H9 (cell line): ENCODE results near the gene SH3PXD2B. TPM values are rescaled to one million over a fixed set of nuclear protein-coding genes. Genes with fewer than 3 reads are reported as not detected.

Source experiments
- DNase-seq: peaks from one replicate; pipeline ENCODE4 v3.0.0-alpha.2; 2017
- H2AFZ ChIP-seq: one replicate; pipeline ENCODE4 v1.6.1; 2013; ENCODE audit warnings: mild to moderate bottlenecking, low read length, control low read depth, moderate library complexity
- H2AK5ac ChIP-seq: 2 replicates; pipeline ENCODE4 v1.6.1; 2013; ENCODE audit warnings: low read length, control low read depth, mixed read lengths; ENCODE audit not compliant: insufficient read length
- H2BK120ac ChIP-seq: one replicate; pipeline ENCODE4 v1.6.1; 2013; ENCODE audit warnings: low read depth, mild to moderate bottlenecking, low read length, control low read depth, inconsistent platforms; ENCODE audit not compliant: poor library complexity, severe bottlenecking
- H2BK12ac ChIP-seq: 2 replicates; pipeline ENCODE4 v1.6.1; 2013; ENCODE audit warnings: low read length, control low read depth, mixed read lengths, low read depth; ENCODE audit not compliant: insufficient read length
- H2BK15ac ChIP-seq: 2 replicates; pipeline ENCODE4 v1.6.1; 2013; ENCODE audit warnings: low read depth, low read length, control low read depth
- H2BK20ac ChIP-seq: one replicate; pipeline ENCODE4 v1.6.1; 2013; ENCODE audit warnings: low read depth, mild to moderate bottlenecking, low read length, control low read depth, inconsistent platforms; ENCODE audit not compliant: poor library complexity, severe bottlenecking
- H2BK5ac ChIP-seq: 2 replicates; pipeline ENCODE4 v1.6.1; 2013; ENCODE audit warnings: low read length, control low read depth, mixed read lengths; ENCODE audit not compliant: insufficient read length
- H3K14ac ChIP-seq: 2 replicates; pipeline ENCODE4 v1.6.1; 2013; ENCODE audit warnings: low read length, control low read depth; ENCODE audit not compliant: insufficient read depth
- H3K18ac ChIP-seq: 2 replicates; pipeline ENCODE4 v1.6.1; 2013; ENCODE audit warnings: low read depth, mild to moderate bottlenecking, mixed read lengths, low read length, control low read depth; ENCODE audit not compliant: insufficient read length
- H3K23ac ChIP-seq: 2 replicates; pipeline ENCODE4 v1.6.1; 2013; ENCODE audit warnings: low read length, control low read depth, mixed read lengths, low read depth; ENCODE audit not compliant: insufficient read length
- H3K23me2 ChIP-seq: 2 replicates; pipeline ENCODE4 v1.6.1; 2013; ENCODE audit warnings: low read depth, mild to moderate bottlenecking, mixed read lengths, low read length, control low read depth; ENCODE audit not compliant: insufficient read length, poor library complexity, severe bottlenecking
- H3K27ac ChIP-seq: 2 replicates; pipeline ENCODE4 v1.5.1; 2013; ENCODE audit warnings: low read length, control low read depth, mixed read lengths, low read depth; ENCODE audit not compliant: insufficient read length
- H3K27me3 ChIP-seq: 2 replicates; pipeline ENCODE4 v1.6.1; 2013; ENCODE audit warnings: low read length, control low read depth, inconsistent platforms; ENCODE audit not compliant: insufficient read depth
- H3K4ac ChIP-seq: 2 replicates; pipeline ENCODE4 v1.6.1; 2013; ENCODE audit warnings: low read depth, mild to moderate bottlenecking, control low read depth, inconsistent platforms, low read length, moderate library complexity
- H3K4me1 ChIP-seq: 2 replicates; pipeline ENCODE4 v1.6.1; 2013; ENCODE audit warnings: low read length, control low read depth, inconsistent platforms; ENCODE audit not compliant: insufficient read depth
- H3K4me2 ChIP-seq: 2 replicates; pipeline ENCODE4 v1.6.1; 2013; ENCODE audit warnings: low read length, control low read depth, mixed read lengths; ENCODE audit not compliant: insufficient read length, insufficient read depth
- H3K56ac ChIP-seq: 2 replicates; pipeline ENCODE4 v1.6.1; 2013; ENCODE audit warnings: low read depth, mild to moderate bottlenecking, mixed read lengths, low read length, control low read depth; ENCODE audit not compliant: insufficient read length
- H3K79me1 ChIP-seq: 2 replicates; pipeline ENCODE4 v1.6.1; 2013; ENCODE audit warnings: low read depth, mild to moderate bottlenecking, moderate library complexity, low read length, control low read depth, inconsistent platforms; ENCODE audit not compliant: insufficient read depth, poor library complexity, severe bottlenecking
- H3K79me2 ChIP-seq: 2 replicates; pipeline ENCODE4 v1.6.1; 2013; ENCODE audit warnings: low read length, control low read depth, inconsistent platforms; ENCODE audit not compliant: insufficient read depth
- H3K9ac ChIP-seq: 2 replicates; pipeline ENCODE4 v1.6.1; 2013; ENCODE audit warnings: low read length, control low read depth, mixed read lengths; ENCODE audit not compliant: insufficient read length; ENCODE audit errors: extremely low read depth
- H3K9me3 ChIP-seq: one replicate; pipeline ENCODE4 v1.6.1; 2013; ENCODE audit warnings: low read depth, low read length, inconsistent platforms; ENCODE audit not compliant: control insufficient read depth
- H3T11ph ChIP-seq: one replicate; pipeline ENCODE4 v1.6.1; 2013; ENCODE audit warnings: mild to moderate bottlenecking, low read length, control low read depth, inconsistent platforms
- H4K20me1 ChIP-seq: one replicate; pipeline ENCODE4 v1.6.1; 2013; ENCODE audit not compliant: control insufficient read depth, insufficient read length, insufficient read depth
- H4K5ac ChIP-seq: 2 replicates; pipeline ENCODE4 v1.6.1; 2013; ENCODE audit warnings: low read depth, mild to moderate bottlenecking, mixed read lengths, low read length, control low read depth; ENCODE audit not compliant: insufficient read length
- H4K8ac ChIP-seq: replicated peaks from 2 replicates; pipeline ENCODE4 v1.6.1; 2013; ENCODE audit warnings: low read length, control low read depth, mixed read lengths, low read depth; ENCODE audit not compliant: insufficient read length
- H4K91ac ChIP-seq: 2 replicates; pipeline ENCODE4 v1.6.1; 2013; ENCODE audit warnings: low read depth, mild to moderate bottlenecking, moderate library complexity, mixed read lengths, low read length, control low read depth; ENCODE audit not compliant: insufficient read length
- H3K27ac Mint-ChIP-seq, 3 experiments: 2 replicates in 2 of 3; 3 replicates in 1 of 3; pipeline ENCODE4 v1.8.0; 2020 to 2021; ENCODE audit warnings: mixed read lengths in 3 of 3, mild to moderate bottlenecking in 1 of 3, moderate library complexity in 1 of 3
- H3K27me3 Mint-ChIP-seq: 2 replicates; pipeline ENCODE4 v1.8.0; 2021; ENCODE audit warnings: low read depth, mild to moderate bottlenecking, moderate library complexity, mixed read lengths
- H3K36me3 Mint-ChIP-seq, 3 experiments: 2 replicates in 2 of 3; 3 replicates in 1 of 3; pipeline ENCODE4 v1.8.0; 2020 to 2021; ENCODE audit warnings: low read depth in 3 of 3, mixed read lengths in 3 of 3; ENCODE audit not compliant: insufficient read depth in 1 of 3
- H3K4me1 Mint-ChIP-seq, 2 experiments: 2 replicates each; pipeline ENCODE4 v1.8.0; 2020; ENCODE audit warnings: mixed read lengths in 2 of 2
- H3K4me3 Mint-ChIP-seq, 2 experiments: 2 replicates in 1 of 2; 3 replicates in 1 of 2; pipeline ENCODE4 v1.8.0; 2020 to 2021; ENCODE audit warnings: mild to moderate bottlenecking in 2 of 2, mixed read lengths in 2 of 2, moderate library complexity in 1 of 2
- H3K9me3 Mint-ChIP-seq, 2 experiments: 2 replicates in 1 of 2; 3 replicates in 1 of 2; pipeline ENCODE4 v1.8.0; 2020; ENCODE audit warnings: mild to moderate bottlenecking in 2 of 2, mixed read lengths in 2 of 2, moderate library complexity in 1 of 2
- CTCF ChIP-seq: fragments of 200-600 bp; sonication (generic); conservative IDR thresholded peaks from 3 replicates; pipeline ENCODE4 v1.8.0; 2021; ENCODE audit warnings: antibody characterized with exemption, mild to moderate bottlenecking
- WGBS: extraction: QIAGEN DNeasy Blood & Tissue Kit; methylation state at CpG from one replicate; pipeline ENCODE4 v1.1.7; 2013; ENCODE audit warnings: missing lambda C conversion rate, low lambda C conversion rate, mixed read lengths; ENCODE audit not compliant: insufficient read length; ENCODE audit errors: extremely low coverage; 5-methylcytosine and 5-hydroxymethylcytosine counted together
- total RNA-seq: library from RNA; stranded (reverse); gene quantifications from 2 replicates; pipeline ENCODE4 v1.2.1, GENCODE V29; 2021

SH3PXD2B gene
- total RNA-seq, 1 experiment from 2014 or later = 49.0 TPM

DNA sequence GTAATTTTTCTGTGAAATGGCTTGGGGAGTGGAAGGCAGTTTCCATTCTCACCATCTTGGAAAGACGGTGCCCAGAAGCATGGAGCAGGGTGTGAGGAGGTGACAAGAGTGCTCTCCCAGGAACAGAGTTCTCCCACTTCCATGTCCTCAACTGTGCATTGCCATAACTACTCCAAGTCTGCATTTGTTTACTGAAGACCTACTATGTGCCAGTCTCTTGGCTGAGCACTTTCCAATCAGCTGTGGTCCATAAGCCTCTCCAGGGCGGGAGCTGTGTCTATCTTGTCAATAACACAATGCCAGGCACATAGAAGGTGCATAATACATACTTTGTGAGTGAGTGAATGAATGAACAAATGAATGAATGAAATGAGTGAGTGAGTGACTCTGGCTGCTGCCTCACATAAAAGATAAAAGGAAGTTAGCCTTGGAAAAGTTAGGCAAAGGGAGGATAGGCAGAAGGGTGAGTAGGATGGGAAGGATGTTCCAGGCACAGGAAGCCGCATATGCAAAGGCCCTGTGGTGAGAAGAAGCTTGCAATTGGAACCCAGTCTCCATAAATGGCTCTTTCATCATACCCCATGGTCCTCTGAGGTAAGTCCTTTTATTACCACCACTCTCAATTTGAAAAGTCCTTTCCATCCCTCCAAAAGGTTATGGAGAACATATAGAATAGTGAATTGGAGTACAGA, 31.3 kb upstream of the SH3PXD2B start:
- no peak overlapping the region for H3K4me3 Mint-ChIP-seq
- Histone ChIP-seq H2BK120ac (no peak overlapping the region), H4K91ac (no peak overlapping the region), H3K79me2 (no peaks in the 10 kb centered on the region), H3K4ac (no peak overlapping the region), H3K56ac (no peak overlapping the region), H2BK12ac (no peak overlapping the region), H3K23ac (no peak overlapping the region), H3K9ac (no peak overlapping the region), H3K27me3 (no peaks in the 10 kb centered on the region), H3K18ac (no peak overlapping the region), H3K4me2 (no peak overlapping the region), H3K4me1 (no peaks in the 10 kb centered on the region), H3K79me1 (no peaks in the 10 kb centered on the region), H2BK5ac (no peak overlapping the region), H3K14ac (no peak overlapping the region), H3T11ph (no peak overlapping the region), H3K9me3 (no peaks in the 10 kb centered on the region), H2AK5ac (no peak overlapping the region), H2BK15ac (no peak overlapping the region), H3K27ac (no peak overlapping the region), H4K20me1 (no peaks in the 10 kb centered on the region), H4K5ac (no peak overlapping the region), H2BK20ac (no peak overlapping the region), H4K8ac (no peak overlapping the region), H3K23me2 (no peaks in the 10 kb centered on the region), H2AFZ (no peak overlapping the region)
- WGBS = no CpG with 5 or more reads among the region's 3 CpGs
- H3K9me3 Mint-ChIP-seq = peaks cover 0 to 4% of the 10 kb centered on the region in 2 experiments; a peak in 1 of 5 replicates
- H3K27me3 Mint-ChIP-seq = peaks cover 20% of the 10 kb centered on the region
- no peak for TF ChIP-seq CTCF
- H3K4me1 Mint-ChIP-seq = peaks cover 0 to 9% of the 10 kb centered on the region in 2 experiments; a peak in 2 of 4 replicates
- H3K36me3 Mint-ChIP-seq = no peaks in the 10 kb centered on the region
- DNase-seq = no peak
- peak overlapping the region in 1 of 3 experiments; percentile 18; a peak in 1 of 7 replicates for H3K27ac Mint-ChIP-seq
